Measurements from ENCODE around the gene LYST. TPM values are rescaled to one million over a fixed set of nuclear protein-coding genes. Genes with fewer than 3 reads are reported as not detected.

Gene LYST
- polyA plus RNA-seq, 1 donor (not counting 4 experiments of a cell fraction or from before 2014, with no cell fraction given): 24.7 TPM

GRCh38 chr1:235746245-235746644 is 120.5 kb downstream of the LYST start:
- DNase-seq (ENCODE audit: low read depth, low spot score) (no peak), FAIRE-seq (no peak)
- H3K4me3 ChIP-seq (ENCODE audit: control insufficient read depth in 2 of 3, extremely low read depth in 1 of 3, insufficient read depth in 2 of 3, low read depth in 1 of 3, low read length in 3 of 3): no peak overlapping the region
- no peaks in the 10 kb centered on the region for H3K27me3 ChIP-seq (ENCODE audit: control insufficient read depth, extremely low read depth, insufficient read depth, low read length)
- no peak for TF ChIP-seq EZH2 (IDR thresholded peaks at IDR 0.05; ENCODE audit: low read length)
- TF ChIP-seq, protein P1, sequence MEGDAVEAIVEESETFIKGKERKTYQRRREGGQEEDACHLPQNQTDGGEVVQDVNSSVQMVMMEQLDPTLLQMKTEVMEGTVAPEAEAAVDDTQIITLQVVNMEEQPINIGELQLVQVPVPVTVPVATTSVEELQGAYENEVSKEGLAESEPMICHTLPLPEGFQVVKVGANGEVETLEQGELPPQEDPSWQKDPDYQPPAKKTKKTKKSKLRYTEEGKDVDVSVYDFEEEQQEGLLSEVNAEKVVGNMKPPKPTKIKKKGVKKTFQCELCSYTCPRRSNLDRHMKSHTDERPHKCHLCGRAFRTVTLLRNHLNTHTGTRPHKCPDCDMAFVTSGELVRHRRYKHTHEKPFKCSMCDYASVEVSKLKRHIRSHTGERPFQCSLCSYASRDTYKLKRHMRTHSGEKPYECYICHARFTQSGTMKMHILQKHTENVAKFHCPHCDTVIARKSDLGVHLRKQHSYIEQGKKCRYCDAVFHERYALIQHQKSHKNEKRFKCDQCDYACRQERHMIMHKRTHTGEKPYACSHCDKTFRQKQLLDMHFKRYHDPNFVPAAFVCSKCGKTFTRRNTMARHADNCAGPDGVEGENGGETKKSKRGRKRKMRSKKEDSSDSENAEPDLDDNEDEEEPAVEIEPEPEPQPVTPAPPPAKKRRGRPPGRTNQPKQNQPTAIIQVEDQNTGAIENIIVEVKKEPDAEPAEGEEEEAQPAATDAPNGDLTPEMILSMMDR (optimal IDR thresholded peaks at IDR 0.05 in 1 of 3, IDR thresholded peaks at IDR 0.05 in 1 of 3, conservative IDR thresholded peaks at IDR 0.05 in 1 of 3; ENCODE audit: extremely low read depth in 1 of 3, insufficient read depth in 2 of 3, low read length in 3 of 3): no peak
- no peak overlapping the region for H3K4me2 ChIP-seq (ENCODE audit: control insufficient read depth, extremely low read depth, insufficient read depth, low read depth, low read length)
- H3K9me3 ChIP-seq (ENCODE audit: control insufficient read depth, low read depth, low read length): no peaks in the 10 kb centered on the region
- dilution Hi-C loops (cut with MboI; ENCODE audit: extremely low pct_ligation_motif_present, low sequenced_read_pairs): no loop called here
- no peak overlapping the region for H3K27ac ChIP-seq (ENCODE audit: control insufficient read depth, insufficient read depth, low read length)
- H4K20me1 ChIP-seq (ENCODE audit: control insufficient read depth, extremely low read depth, insufficient read depth, low read length): no peaks in the 10 kb centered on the region
- H3K9ac ChIP-seq (ENCODE audit: control insufficient read depth, extremely low read depth, insufficient read depth, low read length): no peak overlapping the region
- H2AFZ ChIP-seq (ENCODE audit: control insufficient read depth, low read length): no peak overlapping the region
- H3K4me1 ChIP-seq (ENCODE audit: control insufficient read depth, extremely low read depth, insufficient read depth, low read length): peaks cover 17% of the 10 kb centered on the region
- no peaks in the 10 kb centered on the region for H3K79me2 ChIP-seq (ENCODE audit: control insufficient read depth, insufficient read depth, low read length)
- H3K36me3 ChIP-seq (ENCODE audit: control insufficient read depth in 2 of 2, extremely low read depth in 1 of 2, insufficient read depth in 2 of 2, low read length in 2 of 2): peaks cover 10 to 11% of the 10 kb centered on the region in 2 experiments
- H3K9me1 ChIP-seq (ENCODE audit: control insufficient read depth, extremely low read depth, insufficient read depth, low read length): no peaks in the 10 kb centered on the region

GRCh38 chr1:235745503-235746136 is 121.1 kb downstream of the LYST start:
- Histone ChIP-seq H3K9me3 (ENCODE audit: control insufficient read depth, low read depth, low read length) (no peaks in the 10 kb centered on the region), H4K20me1 (ENCODE audit: control insufficient read depth, extremely low read depth, insufficient read depth, low read length) (no peaks in the 10 kb centered on the region), H3K4me3 (ENCODE audit: control insufficient read depth in 2 of 3, extremely low read depth in 1 of 3, insufficient read depth in 2 of 3, low read depth in 1 of 3, low read length in 3 of 3) (no peak overlapping the region), H3K27me3 (ENCODE audit: control insufficient read depth, extremely low read depth, insufficient read depth, low read length) (no peaks in the 10 kb centered on the region), H3K9ac (ENCODE audit: control insufficient read depth, extremely low read depth, insufficient read depth, low read length) (no peak overlapping the region), H3K4me2 (ENCODE audit: control insufficient read depth, extremely low read depth, insufficient read depth, low read depth, low read length) (no peak overlapping the region), H2AFZ (ENCODE audit: control insufficient read depth, low read length) (no peak overlapping the region), H3K27ac (ENCODE audit: control insufficient read depth, insufficient read depth, low read length) (no peak overlapping the region), H3K79me2 (ENCODE audit: control insufficient read depth, insufficient read depth, low read length) (no peaks in the 10 kb centered on the region), H3K36me3 (ENCODE audit: control insufficient read depth in 2 of 2, extremely low read depth in 1 of 2, insufficient read depth in 2 of 2, low read length in 2 of 2) (peaks cover 10 to 11% of the 10 kb centered on the region in 2 experiments), H3K9me1 (ENCODE audit: control insufficient read depth, extremely low read depth, insufficient read depth, low read length) (no peaks in the 10 kb centered on the region), H3K4me1 (ENCODE audit: control insufficient read depth, extremely low read depth, insufficient read depth, low read length) (peaks cover 16% of the 10 kb centered on the region)
- dilution Hi-C loops (cut with MboI; ENCODE audit: extremely low pct_ligation_motif_present, low sequenced_read_pairs): no loop called here
- FAIRE-seq: no peak
- no peak for DNase-seq (ENCODE audit: low read depth, low spot score)
- TF ChIP-seq EZH2 (IDR thresholded peaks at IDR 0.05; ENCODE audit: low read length): no peak
- TF ChIP-seq, protein P1 (optimal IDR thresholded peaks at IDR 0.05 in 1 of 3, IDR thresholded peaks at IDR 0.05 in 1 of 3, conservative IDR thresholded peaks at IDR 0.05 in 1 of 3; ENCODE audit: extremely low read depth in 1 of 3, insufficient read depth in 2 of 3, low read length in 3 of 3): no peak
